Stimulated activated naive B cell treated with anti-CD40 and anti-IgM and Interleukin-4, amounts not matched to agents 10 μg/mL and 1 μg/mL and 100 μg/mL, for 72 hours (primary cell): ENCODE results near the gene SDHAF3.
"Not testable (repeated sequence)": the region's sequence is repeated elsewhere in the genome, so short reads cannot be mapped to it uniquely, and the experiment has no call there.

Source experiments
- ATAC-seq, 2 donors: fragments of 150-1000 bp; cut with Tn5 transposase; replicated peaks; 2 replicates each; pipeline ENCODE4 v1.10.0; 2021; ENCODE audit warnings: moderate library complexity in 1 of 2
- DNase-seq: peaks from one replicate; pipeline ENCODE4 v3.0.0; 2021
- H3K27ac Mint-ChIP-seq: one replicate; pipeline ENCODE4 v1.8.0; 2022; ENCODE audit warnings: mild to moderate bottlenecking, mixed read lengths
- H3K27me3 Mint-ChIP-seq, 2 donors: one replicate each; pipeline ENCODE4 v1.8.0; 2022; ENCODE audit warnings: mixed read lengths in 2 of 2
- H3K36me3 Mint-ChIP-seq, 2 donors: one replicate each; pipeline ENCODE4 v1.8.0; 2022; ENCODE audit warnings: mixed read lengths in 2 of 2, mild to moderate bottlenecking in 1 of 2
- H3K4me1 Mint-ChIP-seq, 2 donors: one replicate each; pipeline ENCODE4 v1.8.0; 2022; ENCODE audit warnings: mixed read lengths in 2 of 2, mild to moderate bottlenecking in 1 of 2
- H3K4me3 Mint-ChIP-seq, 2 donors: one replicate each; pipeline ENCODE4 v1.8.0; 2022; ENCODE audit warnings: mild to moderate bottlenecking in 2 of 2, mixed read lengths in 2 of 2, moderate library complexity in 1 of 2
- H3K9me3 Mint-ChIP-seq, 2 donors: one replicate each; pipeline ENCODE4 v1.8.0; 2022; ENCODE audit warnings: mixed read lengths in 2 of 2, mild to moderate bottlenecking in 1 of 2

The SDHAF3 gene

GRCh38 chr7:97117372-97118188 lies at the start of gene SDHAF3:
SDHAF3 (plus strand) TSS chr7:97117698; CDS start chr7:97117724, 26 bp downstream.
- DNase-seq (peak; percentile 98), ATAC-seq (peak; percentile 86 to 92)
- peaks cover 30 to 46% of the 10 kb centered on the region in 2 donors for H3K36me3 Mint-ChIP-seq
- H3K4me1 Mint-ChIP-seq: peaks cover 30 to 73% of the 10 kb centered on the region in 2 donors
- peak within 1 kb of the TSS; percentile 93 to 97 for H3K4me3 Mint-ChIP-seq
- peak within 1 kb of the TSS; percentile 97 for H3K27ac Mint-ChIP-seq
- no peaks in the 10 kb centered on the region for H3K27me3 Mint-ChIP-seq
- peaks cover 4 to 7% of the 10 kb centered on the region in 2 donors for H3K9me3 Mint-ChIP-seq

GRCh38 chr7:97072025-97072424 lies 45.5 kb upstream of the SDHAF3 start:
- Mint-ChIP-seq H3K27ac (peak overlapping the region; percentile 20), H3K4me1 (peaks cover 14 to 34% of the 10 kb centered on the region in 2 donors), H3K9me3 (peaks cover 15 to 21% of the 10 kb centered on the region in 2 donors), H3K4me3 (peak overlapping the region; percentile 3 to 26), H3K36me3 (peaks cover 19 to 20% of the 10 kb centered on the region in 2 donors), H3K27me3 (peaks cover 7 to 26% of the 10 kb centered on the region in 2 donors)
- not testable (repeated sequence) for ATAC-seq, DNase-seq

- peaks cover 11 to 17% of the 10 kb centered on the region in 2 donors for H3K9me3 Mint-ChIP-seq
- peaks cover 2 to 8% of the 10 kb centered on the region in 2 donors for H3K27me3 Mint-ChIP-seq
- ATAC-seq: no peak
- DNase-seq: no peak
- peaks cover 19 to 20% of the 10 kb centered on the region in 2 donors for H3K36me3 Mint-ChIP-seq
- H3K27ac Mint-ChIP-seq: peak overlapping the region; percentile 47
- no peak overlapping the region for H3K4me3 Mint-ChIP-seq
- H3K4me1 Mint-ChIP-seq: peaks cover 32 to 53% of the 10 kb centered on the region in 2 donors
Measured at GRCh38 chr7:97075928-97076327, 41.6 kb upstream of the SDHAF3 start.

GRCh38 chr7:97078023-97078969 lies 39.2 kb upstream of the SDHAF3 start:
- Mint-ChIP-seq H3K9me3 (peaks cover 3 to 16% of the 10 kb centered on the region in 2 donors), H3K4me1 (peaks cover 25 to 43% of the 10 kb centered on the region in 2 donors), H3K27me3 (peaks cover 4 to 17% of the 10 kb centered on the region in 2 donors), H3K4me3 (peak overlapping the region; percentile 58 to 68), H3K36me3 (peaks cover 15 to 16% of the 10 kb centered on the region in 2 donors), H3K27ac (peak overlapping the region; percentile 98)
- ATAC-seq: peak; percentile 86 to 87
- DNase-seq: peak; percentile 80

GRCh38 chr7:97079300-97079699 lies 38.2 kb upstream of the SDHAF3 start:
- H3K27me3 Mint-ChIP-seq: peaks cover 4 to 20% of the 10 kb centered on the region in 2 donors
- H3K27ac Mint-ChIP-seq: peak overlapping the region; percentile 98
- peak overlapping the region; percentile 58 to 68 for H3K4me3 Mint-ChIP-seq
- DNase-seq: peak; percentile 23
- peaks cover 24 to 43% of the 10 kb centered on the region in 2 donors for H3K4me1 Mint-ChIP-seq
- H3K9me3 Mint-ChIP-seq: peaks cover 0 to 13% of the 10 kb centered on the region in 2 donors
- peaks cover 8 to 12% of the 10 kb centered on the region in 2 donors for H3K36me3 Mint-ChIP-seq
- ATAC-seq: peak; percentile 61 to 67

GRCh38 chr7:97081521-97082300 lies 35.8 kb upstream of the SDHAF3 start:
- DNase-seq (no peak), ATAC-seq (no peak)
- Mint-ChIP-seq H3K27me3 (peaks cover 10 to 22% of the 10 kb centered on the region in 2 donors), H3K4me3 (no peak overlapping the region), H3K27ac (no peak overlapping the region), H3K9me3 (peaks cover 0 to 4% of the 10 kb centered on the region in 2 donors), H3K4me1 (peaks cover 19 to 29% of the 10 kb centered on the region in 2 donors), H3K36me3 (peaks cover 3% of the 10 kb centered on the region in 2 donors)

GRCh38 chr7:97088364-97088763 lies 29.1 kb upstream of the SDHAF3 start:
- DNase-seq: no peak
- Mint-ChIP-seq H3K4me3 (no peak overlapping the region), H3K27me3 (peaks cover 9 to 11% of the 10 kb centered on the region in 2 donors), H3K36me3 (no peaks in the 10 kb centered on the region), H3K9me3 (peaks cover 0 to 2% of the 10 kb centered on the region in 2 donors), H3K4me1 (peaks cover 17 to 37% of the 10 kb centered on the region in 2 donors), H3K27ac (no peak overlapping the region)
- ATAC-seq: peak; percentile 19 to 37

GRCh38 chr7:97089771-97090170 lies 27.7 kb upstream of the SDHAF3 start:
- Mint-ChIP-seq H3K9me3 (no peaks in the 10 kb centered on the region), H3K36me3 (no peaks in the 10 kb centered on the region), H3K27ac (no peak overlapping the region), H3K4me3 (no peak overlapping the region), H3K27me3 (peaks cover 7 to 15% of the 10 kb centered on the region in 2 donors), H3K4me1 (peaks cover 17 to 37% of the 10 kb centered on the region in 2 donors)
- ATAC-seq (no peak), DNase-seq (no peak)

- DNase-seq: no peak
- Mint-ChIP-seq H3K27ac (peak overlapping the region; percentile 74), H3K36me3 (no peaks in the 10 kb centered on the region), H3K4me3 (peak overlapping the region in 1 of 2 donors; percentile 21), H3K9me3 (no peaks in the 10 kb centered on the region), H3K27me3 (peaks cover 3 to 12% of the 10 kb centered on the region in 2 donors), H3K4me1 (peaks cover 17 to 37% of the 10 kb centered on the region in 2 donors)
- ATAC-seq: peak; percentile 71 to 75
Measured at GRCh38 chr7:97090761-97091353, 26.6 kb upstream of the SDHAF3 start.

- ATAC-seq: no peak
- Mint-ChIP-seq H3K4me3 (no peak overlapping the region), H3K9me3 (no peaks in the 10 kb centered on the region), H3K36me3 (no peaks in the 10 kb centered on the region), H3K27ac (peak overlapping the region; percentile 32), H3K4me1 (peaks cover 14 to 28% of the 10 kb centered on the region in 2 donors), H3K27me3 (peaks cover 0 to 9% of the 10 kb centered on the region in 2 donors)
- no peak for DNase-seq
Measured at GRCh38 chr7:97094284-97094930, 23.1 kb upstream of the SDHAF3 start.

GRCh38 chr7:97096037-97096436 lies 21.5 kb upstream of the SDHAF3 start:
- H3K27me3 Mint-ChIP-seq: peaks cover 14 to 20% of the 10 kb centered on the region in 2 donors
- ATAC-seq (peak; percentile 53 to 78), DNase-seq (no peak)
- H3K4me1 Mint-ChIP-seq: peaks cover 9 to 20% of the 10 kb centered on the region in 2 donors
- no peaks in the 10 kb centered on the region for H3K9me3 Mint-ChIP-seq
- H3K36me3 Mint-ChIP-seq: no peaks in the 10 kb centered on the region
- H3K4me3 Mint-ChIP-seq: no peak overlapping the region
- no peak overlapping the region for H3K27ac Mint-ChIP-seq

- H3K27me3 Mint-ChIP-seq: peaks cover 20 to 27% of the 10 kb centered on the region in 2 donors
- DNase-seq: no peak
- peaks cover 5 to 14% of the 10 kb centered on the region in 2 donors for H3K4me1 Mint-ChIP-seq
- no peaks in the 10 kb centered on the region for H3K36me3 Mint-ChIP-seq
- no peak for ATAC-seq
- no peaks in the 10 kb centered on the region for H3K9me3 Mint-ChIP-seq
- no peak overlapping the region for H3K4me3 Mint-ChIP-seq
- no peak overlapping the region for H3K27ac Mint-ChIP-seq
Measured at GRCh38 chr7:97096661-97097060, 20.8 kb upstream of the SDHAF3 start.
